Progenitor cell of endocrine pancreas (in vitro differentiated cells): ENCODE measurements around the gene SMARCC1. TPM values are rescaled to one million over a fixed set of nuclear protein-coding genes. Genes with fewer than 3 reads are reported as not detected.

Experiments
- DNase-seq: peaks from one replicate; pipeline ENCODE4 v3.0.0; 2021; ENCODE audit warnings: low spot score; ENCODE audit not compliant: unreplicated experiment
- H3K27ac Mint-ChIP-seq: 2 replicates; pipeline ENCODE4 v1.8.0; 2021; ENCODE audit warnings: mild to moderate bottlenecking, moderate library complexity, mixed read lengths
- H3K27me3 Mint-ChIP-seq: 2 replicates; pipeline ENCODE4 v1.8.0; 2021; ENCODE audit warnings: mixed read lengths
- H3K36me3 Mint-ChIP-seq: 2 replicates; pipeline ENCODE4 v1.8.0; 2022; ENCODE audit warnings: mixed read lengths; ENCODE audit not compliant: insufficient read depth
- H3K4me1 Mint-ChIP-seq: 2 replicates; pipeline ENCODE4 v1.8.0; 2021; ENCODE audit warnings: low read depth, mixed read lengths
- H3K4me3 Mint-ChIP-seq: 2 replicates; pipeline ENCODE4 v1.8.0; 2021; ENCODE audit warnings: low read depth, mild to moderate bottlenecking, moderate library complexity, mixed read lengths
- H3K9me3 Mint-ChIP-seq: 2 replicates; pipeline ENCODE4 v1.8.0; 2021; ENCODE audit warnings: low read depth, mixed read lengths
- CTCF ChIP-seq: fragments of 200-600 bp; sonication (generic); IDR thresholded peaks from one replicate; pipeline ENCODE4 v1.5.0; 2021; ENCODE audit warnings: antibody characterized with exemption, mild to moderate bottlenecking; ENCODE audit not compliant: unreplicated experiment
- total RNA-seq: library from RNA; stranded (reverse); gene quantifications from 2 replicates; pipeline ENCODE4 v1.2.1, GENCODE V29; 2021

Gene SMARCC1
- total RNA-seq, 1 donor from 2014 or later = 257 TPM

- peaks cover 6% of the 10 kb centered on the region for H3K9me3 Mint-ChIP-seq
- no peak overlapping the region for H3K4me3 Mint-ChIP-seq
- TF ChIP-seq CTCF = no peak
- peaks cover 52% of the 10 kb centered on the region for H3K36me3 Mint-ChIP-seq
- H3K27me3 Mint-ChIP-seq = no peaks in the 10 kb centered on the region
- no peak for DNase-seq
- H3K27ac Mint-ChIP-seq = no peak overlapping the region
- no peaks in the 10 kb centered on the region for H3K4me1 Mint-ChIP-seq
Measured at GRCh38 chr3:47658444-47658843, 123.2 kb downstream of the SMARCC1 start.

GRCh38 chr3:47652142-47652541, 129.6 kb downstream of the SMARCC1 start:
- TF ChIP-seq CTCF = no peak
- H3K4me3 Mint-ChIP-seq = no peak overlapping the region
- DNase-seq = no peak

GRCh38 chr3:47650294-47650693, 131.4 kb downstream of the SMARCC1 start:
- Mint-ChIP-seq H3K4me1 (peaks cover 4% of the 10 kb centered on the region), H3K27ac (no peak overlapping the region), H3K9me3 (no peaks in the 10 kb centered on the region), H3K36me3 (peaks cover 28% of the 10 kb centered on the region), H3K4me3 (no peak overlapping the region), H3K27me3 (no peaks in the 10 kb centered on the region)
- DNase-seq = no peak
- no peak for TF ChIP-seq CTCF

More at GRCh38 chr3:47652142-47652541, 129.6 kb downstream of the SMARCC1 start:
- no peak overlapping the region for H3K27ac Mint-ChIP-seq
- H3K27me3 Mint-ChIP-seq = no peaks in the 10 kb centered on the region
- H3K4me1 Mint-ChIP-seq = peaks cover 4% of the 10 kb centered on the region
- H3K9me3 Mint-ChIP-seq = peaks cover 4% of the 10 kb centered on the region
- H3K36me3 Mint-ChIP-seq = peaks cover 32% of the 10 kb centered on the region

GRCh38 chr3:47647550-47647949, 134.1 kb downstream of the SMARCC1 start:
- no peaks in the 10 kb centered on the region for H3K27me3 Mint-ChIP-seq
- no peak overlapping the region for H3K4me3 Mint-ChIP-seq
- TF ChIP-seq CTCF = no peak
- peaks cover 6% of the 10 kb centered on the region for H3K4me1 Mint-ChIP-seq
- DNase-seq = no peak
- peaks cover 26% of the 10 kb centered on the region for H3K36me3 Mint-ChIP-seq
- no peaks in the 10 kb centered on the region for H3K9me3 Mint-ChIP-seq
- H3K27ac Mint-ChIP-seq = no peak overlapping the region

GRCh38 chr3:47646362-47646761, 135.3 kb downstream of the SMARCC1 start:
- Mint-ChIP-seq H3K27ac (peak overlapping the region; percentile 82), H3K9me3 (no peaks in the 10 kb centered on the region), H3K4me3 (no peak overlapping the region), H3K4me1 (peaks cover 7% of the 10 kb centered on the region), H3K36me3 (peaks cover 23% of the 10 kb centered on the region), H3K27me3 (no peaks in the 10 kb centered on the region)
- no peak for DNase-seq
- TF ChIP-seq CTCF = no peak
